Measurements from ENCODE around the gene C2CD4C.

The C2CD4C gene

GRCh38 chr19:406971-407510 lies 1.9 kb downstream of the C2CD4C start:
- H3K4me3 ChIP-seq (ENCODE audit: low read length): no peak overlapping the region
- TF ChIP-seq CTCF (conservative IDR thresholded peaks at IDR 0.05; ENCODE audit: low read length): no peak
- DNase-seq (ENCODE audit: low read depth): no peak

GRCh38 chr19:406135-406781 lies 2.7 kb downstream of the C2CD4C start:
- no peak overlapping the region for H3K4me3 ChIP-seq (ENCODE audit: low read length)
- TF ChIP-seq CTCF (conservative IDR thresholded peaks at IDR 0.05; ENCODE audit: low read length): no peak
- DNase-seq (ENCODE audit: low read depth): no peak

GRCh38 chr19:405121-405965 lies 3.6 kb downstream of the C2CD4C start:
- TF ChIP-seq CTCF (conservative IDR thresholded peaks at IDR 0.05; ENCODE audit: low read length): no peak
- DNase-seq (ENCODE audit: low read depth): no peak
- H3K4me3 ChIP-seq (ENCODE audit: low read length): no peak overlapping the region

- TF ChIP-seq CTCF (conservative IDR thresholded peaks at IDR 0.05; ENCODE audit: low read length): no peak
- DNase-seq (ENCODE audit: low read depth): no peak
- no peak overlapping the region for H3K4me3 ChIP-seq (ENCODE audit: low read length)
Observed at GRCh38 chr19:403221-404027, 5.5 kb downstream of the C2CD4C start.

GRCh38 chr19:402786-403185 lies 6.2 kb downstream of the C2CD4C start:
- no peak for DNase-seq (ENCODE audit: low read depth)
- TF ChIP-seq CTCF (conservative IDR thresholded peaks at IDR 0.05; ENCODE audit: low read length): no peak
- H3K4me3 ChIP-seq (ENCODE audit: low read length): no peak overlapping the region

GRCh38 chr19:401866-402511 lies 7.0 kb downstream of the C2CD4C start:
- no peak for DNase-seq (ENCODE audit: low read depth)
- no peak for TF ChIP-seq CTCF (conservative IDR thresholded peaks at IDR 0.05; ENCODE audit: low read length)
- H3K4me3 ChIP-seq (ENCODE audit: low read length): no peak overlapping the region
